GM18868 (cell line): ENCODE measurements around the gene MASP1.
"Not testable (repeated sequence)": the region's sequence is repeated elsewhere in the genome, so short reads cannot be mapped to it uniquely, and the experiment has no call there.

Experiments used
- ATAC-seq: cut with Tn5 transposase; IDR thresholded peaks from one replicate; pipeline ENCODE4 v1.9.1; 2021; ENCODE audit warnings: mild to moderate bottlenecking, moderate library complexity; ENCODE audit not compliant: unreplicated experiment

The MASP1 gene

GRCh38 chr3:187227658-187228258 lies 63.8 kb downstream of the MASP1 start:
- ATAC-seq, result no peak

GRCh38 chr3:187223799-187224198 lies 67.7 kb downstream of the MASP1 start:
- no peak for ATAC-seq

DNA sequence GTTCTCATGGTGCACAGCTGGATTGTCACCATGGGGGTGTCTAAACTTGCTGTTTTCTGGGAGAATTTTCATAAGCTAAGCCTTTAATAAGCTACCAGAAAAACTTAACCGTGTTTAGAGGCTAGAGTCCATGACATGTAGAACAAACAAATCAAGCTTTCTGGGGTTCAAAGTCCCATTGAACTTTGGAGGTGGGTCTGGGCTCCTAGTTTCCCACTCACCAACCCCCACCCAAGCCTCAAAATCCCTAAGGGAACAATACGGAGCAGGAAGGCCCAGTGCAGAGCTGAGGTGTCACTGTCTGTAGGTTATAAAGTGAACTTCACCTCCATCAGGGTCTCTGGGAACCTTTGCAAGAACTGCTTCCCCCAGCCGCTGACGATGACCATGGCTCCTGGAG lies 68.7 kb downstream of the MASP1 start:
- ATAC-seq, result no peak

DNA sequence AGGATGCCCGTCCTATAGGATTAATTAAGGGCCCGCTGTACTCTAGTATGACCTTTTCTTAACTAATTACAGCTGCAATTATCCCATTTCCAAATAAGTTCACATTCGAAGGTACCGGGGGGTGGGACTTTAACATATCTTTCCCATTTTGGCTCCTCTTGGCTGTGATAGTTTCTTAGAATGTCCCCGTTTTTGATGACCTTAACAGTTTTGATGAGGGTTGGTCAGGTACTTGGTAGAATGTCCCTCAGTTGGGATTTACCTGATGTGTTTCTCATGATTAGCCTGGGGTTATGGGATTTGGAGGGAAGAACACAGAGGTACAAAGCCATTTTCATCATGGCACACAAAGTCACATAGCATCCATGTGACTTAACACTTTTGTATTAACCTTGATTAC lies 76.1 kb downstream of the MASP1 start:
- no peak for ATAC-seq

GRCh38 chr3:187213616-187214015 lies 77.9 kb downstream of the MASP1 start:
- ATAC-seq, result no peak

GRCh38 chr3:187212705-187213104 lies 78.8 kb downstream of the MASP1 start:
- ATAC-seq, result no peak

DNA sequence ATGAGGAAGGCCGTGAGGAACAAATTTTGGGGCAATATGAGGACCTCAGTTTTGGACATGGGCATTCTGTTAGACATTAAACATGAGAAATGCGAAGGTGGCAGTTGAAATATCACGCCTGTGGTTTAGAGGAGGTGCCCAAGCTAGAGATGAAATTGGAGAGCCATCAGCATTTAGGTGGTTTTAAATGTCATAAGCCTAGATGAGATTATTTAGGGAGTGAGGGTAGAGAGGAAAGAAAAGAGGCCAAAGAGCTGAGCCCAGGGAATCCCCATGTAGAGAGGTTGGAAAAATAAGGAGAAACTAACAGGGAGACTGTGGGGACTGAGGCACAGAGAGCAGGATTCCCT lies 79.4 kb downstream of the MASP1 start:
- ATAC-seq, result no peak

DNA sequence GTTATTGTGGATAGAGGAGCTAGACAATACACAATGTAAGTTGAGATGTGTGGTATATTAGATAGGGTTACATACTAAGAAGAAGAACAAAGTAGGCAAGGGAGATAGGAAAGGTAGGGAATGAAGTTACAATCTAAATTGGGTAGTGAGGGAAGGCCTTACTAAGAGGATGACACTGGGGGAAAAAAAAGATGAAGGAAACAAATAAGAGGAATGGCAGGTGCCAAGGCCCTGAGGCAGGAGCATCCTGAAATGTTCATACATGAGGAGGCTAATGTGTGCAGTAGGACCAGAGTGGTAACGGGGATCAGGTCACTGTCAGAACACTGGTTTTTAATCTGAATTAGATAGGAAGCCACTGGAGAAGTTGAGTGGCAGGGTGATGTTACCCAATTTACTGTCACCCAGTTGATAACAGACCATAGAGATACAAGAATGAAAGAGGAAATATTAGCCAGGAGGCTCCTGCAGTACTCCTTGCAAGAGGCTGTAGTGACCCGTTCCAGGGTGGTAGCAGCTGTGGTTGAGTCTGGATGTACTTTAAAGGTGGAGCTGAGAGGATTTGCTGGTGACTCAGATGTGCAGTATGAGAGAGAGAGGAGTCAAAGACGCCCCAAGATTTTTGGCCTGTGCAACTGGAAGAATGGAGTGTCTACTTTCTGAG lies 79.9 kb downstream of the MASP1 start:
- no peak for ATAC-seq

DNA sequence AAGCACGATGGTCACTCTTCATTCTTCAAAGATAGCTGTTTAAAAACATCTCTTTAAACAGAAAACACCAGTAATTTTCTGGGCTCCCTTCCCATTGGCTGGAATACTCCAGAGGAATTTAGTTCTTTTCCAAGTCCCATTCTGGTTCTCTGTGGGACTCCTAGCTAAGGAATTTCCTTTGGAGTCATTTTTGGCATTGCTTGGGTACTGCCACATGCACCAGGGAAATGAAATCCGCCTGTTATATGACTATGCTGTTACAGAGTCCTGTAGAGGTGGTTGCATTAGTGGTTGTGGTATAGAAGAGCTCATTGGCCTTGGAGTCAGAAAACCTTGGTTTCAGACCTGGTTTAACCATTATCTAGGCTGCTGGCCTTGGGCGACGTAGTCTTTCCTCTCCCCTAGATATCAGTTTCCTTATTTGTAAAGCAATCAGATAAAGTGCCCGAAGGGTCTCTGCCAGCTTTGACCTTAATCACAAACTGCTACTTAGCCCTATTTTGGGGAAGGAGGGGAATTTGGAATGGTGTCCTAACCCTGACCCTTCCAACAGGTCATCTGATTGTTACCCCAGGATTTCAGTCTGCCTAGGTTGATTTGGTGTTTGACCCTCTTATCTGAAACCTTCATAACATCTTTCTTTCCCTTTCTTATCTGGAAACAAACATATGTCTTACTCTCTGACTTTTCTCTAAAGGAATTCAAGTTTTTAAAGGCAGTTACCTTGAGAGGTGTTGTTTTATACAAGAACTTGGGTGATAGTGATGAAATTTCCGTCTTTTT lies 80.8 kb downstream of the MASP1 start:
- no peak for ATAC-seq

DNA sequence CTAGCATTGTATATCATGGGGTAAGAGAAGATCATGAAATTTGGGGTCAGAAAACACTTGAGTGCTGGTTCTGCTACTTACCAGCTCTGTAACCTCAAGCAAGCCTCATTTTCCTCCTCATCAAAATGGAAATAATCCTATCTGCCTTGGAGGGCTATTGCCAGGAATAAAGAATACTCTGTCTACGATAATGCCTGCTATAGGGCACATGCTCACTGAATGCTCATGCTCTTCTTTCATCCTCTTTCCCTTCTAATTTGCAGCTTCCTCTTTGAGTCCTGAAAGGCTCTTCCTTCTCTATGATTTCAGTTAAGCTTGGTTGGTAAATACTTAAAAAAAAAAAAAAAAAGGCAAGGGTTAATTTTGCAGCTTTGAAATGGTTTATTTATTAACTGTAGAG lies 81.4 kb downstream of the MASP1 start:
- no peak for ATAC-seq

- no peak for ATAC-seq
Measured at GRCh38 chr3:187209491-187209890, 82.0 kb downstream of the MASP1 start.

- ATAC-seq, result no peak
Measured at GRCh38 chr3:187208159-187208558, 83.4 kb downstream of the MASP1 start.

DNA sequence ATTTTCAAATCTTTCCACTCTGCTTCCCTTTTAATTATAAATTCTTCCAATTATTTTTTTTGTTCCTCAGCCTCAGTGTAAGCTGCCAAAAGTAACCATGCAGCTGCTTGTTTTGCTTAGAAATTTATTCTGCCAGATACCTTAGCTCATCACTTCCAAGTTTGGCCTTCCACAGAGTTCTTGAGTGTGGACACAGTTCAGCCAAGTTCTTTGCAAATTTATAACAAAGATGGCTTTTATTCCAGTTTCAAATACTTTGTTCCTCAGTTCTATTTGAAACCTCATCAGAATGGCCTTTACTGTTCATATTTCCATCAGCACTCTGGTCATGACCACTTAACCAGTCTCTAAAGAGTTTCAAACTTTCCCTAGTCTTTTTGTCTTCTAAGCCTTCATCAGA lies 83.9 kb downstream of the MASP1 start:
- no peak for ATAC-seq

DNA sequence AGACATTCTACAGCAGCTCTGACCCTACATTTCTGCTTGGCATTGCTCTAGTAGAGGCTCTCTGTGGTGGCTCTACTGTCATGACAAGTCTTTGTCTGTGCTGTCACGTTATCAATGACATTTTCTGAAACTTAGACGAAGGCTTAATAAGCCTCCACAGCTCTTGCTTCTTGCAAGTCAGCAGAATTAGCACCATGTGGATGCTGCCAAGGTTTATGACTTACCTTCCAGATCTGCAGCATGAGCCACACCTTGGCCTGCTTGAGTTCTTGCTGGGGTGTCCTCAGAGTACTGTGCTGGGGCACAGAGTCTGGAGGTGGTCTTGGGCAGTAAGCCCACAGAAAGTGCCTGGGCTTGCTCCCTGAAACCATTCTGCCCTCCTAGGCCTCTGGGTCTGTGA lies 84.5 kb downstream of the MASP1 start:
- ATAC-seq, result no peak

DNA sequence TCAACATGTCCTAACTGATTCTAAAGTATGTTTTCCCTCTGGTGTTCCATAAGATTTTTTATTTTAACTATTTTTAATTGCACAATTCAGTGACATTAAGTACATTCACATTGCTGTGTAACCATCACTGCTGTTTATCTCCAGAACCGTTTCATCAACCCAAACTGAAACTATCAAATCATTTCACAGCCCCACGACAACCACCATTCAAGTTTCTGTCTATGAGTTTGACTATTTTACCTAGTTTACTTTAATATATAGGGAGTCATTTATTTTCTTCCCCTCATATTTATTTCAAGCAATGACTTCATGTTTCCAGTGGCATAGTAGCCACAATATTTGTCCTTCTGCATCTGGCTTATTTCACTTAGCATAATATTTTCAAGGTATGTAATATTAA lies 85.9 kb downstream of the MASP1 start:
- no peak for ATAC-seq

DNA sequence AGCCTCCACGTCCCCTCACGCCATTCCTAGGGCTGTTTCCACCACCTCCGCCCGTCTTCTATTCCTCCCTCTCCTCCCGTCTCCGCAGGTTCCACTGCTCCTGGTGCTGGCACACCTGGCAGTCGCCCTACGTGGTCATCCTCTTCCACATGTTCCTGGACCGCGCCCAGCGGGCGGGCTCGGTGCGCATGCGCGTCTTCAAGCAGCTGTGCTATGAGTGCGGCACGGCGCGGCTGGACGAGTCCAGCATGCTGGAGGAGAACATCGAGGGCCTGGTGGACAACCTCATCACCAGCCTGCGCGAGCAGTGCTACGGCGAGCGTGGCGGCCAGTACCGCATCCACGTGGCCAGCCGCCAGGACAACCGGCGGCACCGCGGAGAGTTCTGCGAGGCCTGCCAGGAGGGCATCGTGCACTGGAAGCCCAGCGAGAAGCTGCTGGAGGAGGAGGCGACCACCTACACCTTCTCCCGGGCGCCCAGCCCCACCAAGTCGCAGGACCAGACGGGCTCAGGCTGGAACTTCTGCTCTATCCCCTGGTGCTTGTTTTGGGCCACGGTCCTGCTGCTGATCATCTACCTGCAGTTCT lies 92.0 kb downstream of the MASP1 start:
- ATAC-seq, result not testable (repeated sequence)

GRCh38 chr3:187198490-187198889 lies 93.0 kb downstream of the MASP1 start:
- ATAC-seq, result no peak

GRCh38 chr3:187197335-187197649 lies 94.2 kb downstream of the MASP1 start, which contains the start of gene RTP1:
TSS of gene RTP1 (plus strand) at chr3:187197486. CDS start at chr3:187197516, 30 bp downstream.
- ATAC-seq, result no peak

DNA sequence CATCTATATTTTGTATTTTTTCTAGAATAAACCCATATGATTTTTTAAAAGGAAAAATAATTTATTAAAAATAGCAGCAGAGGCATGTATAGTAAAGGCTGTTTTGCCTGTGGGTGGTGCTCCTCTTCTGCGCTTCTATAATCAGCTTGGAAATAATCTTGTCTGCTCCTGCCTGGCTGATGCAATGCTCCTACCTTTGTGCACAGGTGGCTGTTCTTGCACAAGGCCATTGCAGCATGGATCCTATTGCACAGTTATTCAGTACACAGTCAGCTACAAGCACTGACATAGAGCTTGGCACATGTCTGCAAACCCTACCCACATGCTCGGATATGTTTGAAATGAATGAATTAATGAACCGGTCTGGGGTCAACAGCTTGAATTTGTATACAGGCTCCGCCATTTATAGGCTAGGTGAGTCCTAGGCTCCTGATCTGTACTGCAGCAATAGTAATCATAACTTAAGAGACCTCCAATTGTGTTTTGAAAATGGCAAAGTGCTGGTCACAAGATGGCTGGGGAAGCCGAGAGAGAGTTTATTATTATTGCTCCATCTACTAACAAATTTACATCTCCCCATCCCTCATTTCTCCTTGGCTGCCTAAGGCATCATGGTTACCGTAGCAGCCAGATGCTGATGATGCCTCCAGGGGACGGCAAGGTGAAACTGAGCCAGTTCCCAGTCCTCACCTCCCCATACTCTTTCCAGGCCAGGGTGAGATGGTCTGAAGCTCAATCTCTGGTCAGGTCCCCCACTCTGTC lies 94.8 kb downstream of the MASP1 start:
- ATAC-seq, result no peak

GRCh38 chr3:187193181-187193580 lies 98.4 kb downstream of the MASP1 start:
- ATAC-seq, result no peak

- no peak for ATAC-seq
Measured at GRCh38 chr3:187191271-187191670, 100.3 kb downstream of the MASP1 start.
